T-cell (primary cell): ENCODE measurements around the gene HES3. TPM values are rescaled to one million over a fixed set of nuclear protein-coding genes. Genes with fewer than 3 reads are reported as not detected.

ENCODE experiments used
- ATAC-seq, 4 experiments: fragments of 200-7000 bp in 3 of 4; fragments of 150-1000 bp in 1 of 4; cut with Tn5 transposase; replicated peaks in 1 of 4; 1 replicate in 3 of 4; 2 replicates in 1 of 4; pipeline ENCODE4 v1.10.0; 2021; ENCODE audit warnings: moderate library complexity in 3 of 4, mild to moderate bottlenecking in 2 of 4, moderate number of reproducible peaks in 1 of 4
- CTCF ChIA-PET, 2 donors: fragments of 300-600 bp; sonication (Branson Sonifier 250); formaldehyde crosslinking; loops; one replicate each; lab custom pipeline; 2022; ENCODE audit warnings: antibody characterized with exemption in 2 of 2; lab: Charles Lee
- POLR2A ChIA-PET, 2 donors: fragments of 300-600 bp; sonication (Branson Sonifier 250); formaldehyde crosslinking; loops; one replicate each; lab custom pipeline; 2022; ENCODE audit warnings: antibody characterized with exemption in 2 of 2; lab: Charles Lee
- DNase-seq, 35 experiments: peaks; one replicate each; pipeline versions ENCODE4 v3.0.0 to v3.0.0-alpha.2; 2013 to 2023
- H3K27ac ChIP-seq: one replicate; pipeline ENCODE4 v1.5.1; 2013; ENCODE audit warnings: low read length
- H3K27me3 ChIP-seq, 2 experiments: replicated peaks in 1 of 2; 1 replicate in 1 of 2; 2 replicates in 1 of 2; pipeline versions ENCODE4 v1.6.1 to v1.7.0; 2013; ENCODE audit warnings: low read length in 1 of 2, mixed read lengths in 1 of 2; ENCODE audit not compliant: control insufficient read depth in 2 of 2, insufficient read depth in 2 of 2; ENCODE audit errors: extremely low read depth in 1 of 2
- H3K36me3 ChIP-seq, 2 donors: 1 replicate in 1 of 2; 2 replicates in 1 of 2; pipeline versions ENCODE4 v1.6.1 to v1.7.0; 2013; ENCODE audit warnings: low read length in 1 of 2; ENCODE audit not compliant: control insufficient read depth in 2 of 2, insufficient read depth in 1 of 2; ENCODE audit errors: extremely low read depth in 1 of 2
- H3K4me1 ChIP-seq, 2 experiments: 1 replicate in 1 of 2; 2 replicates in 1 of 2; pipeline versions ENCODE4 v1.6.1 to v1.7.0; 2013; ENCODE audit warnings: low read length in 2 of 2, mixed read lengths in 1 of 2; ENCODE audit not compliant: insufficient read depth in 2 of 2, control insufficient read depth in 1 of 2; ENCODE audit errors: extremely low read depth in 1 of 2
- H3K4me3 ChIP-seq, 2 donors: 1 replicate in 1 of 2; 2 replicates in 1 of 2; pipeline versions ENCODE4 v1.5.1 to v1.7.0; 2013; ENCODE audit warnings: mild to moderate bottlenecking in 2 of 2, low read length in 1 of 2, moderate library complexity in 1 of 2; ENCODE audit not compliant: control insufficient read depth in 1 of 2; ENCODE audit errors: extremely low read depth in 1 of 2
- H3K9me3 ChIP-seq: 2 replicates; pipeline ENCODE4 v1.7.0; 2013
- H3K27ac Mint-ChIP-seq, 2 donors: one replicate each; pipeline ENCODE4 v1.8.0; 2020 to 2021; ENCODE audit warnings: mild to moderate bottlenecking in 2 of 2, mixed read lengths in 2 of 2
- H3K27me3 Mint-ChIP-seq, 2 donors: one replicate each; pipeline ENCODE4 v1.8.0; 2021 to 2022; ENCODE audit warnings: mixed read lengths in 2 of 2
- H3K36me3 Mint-ChIP-seq: one replicate; pipeline ENCODE4 v1.8.0; 2021; ENCODE audit warnings: mixed read lengths
- H3K4me1 Mint-ChIP-seq, 3 donors: one replicate each; pipeline ENCODE4 v1.8.0; 2020 to 2022; ENCODE audit warnings: mixed read lengths in 3 of 3, mild to moderate bottlenecking in 1 of 3
- H3K4me3 Mint-ChIP-seq, 3 donors: one replicate each; pipeline ENCODE4 v1.8.0; 2020 to 2022; ENCODE audit warnings: mild to moderate bottlenecking in 3 of 3, mixed read lengths in 3 of 3, moderate library complexity in 3 of 3
- H3K9me3 Mint-ChIP-seq, 3 donors: one replicate each; pipeline ENCODE4 v1.8.0; 2020 to 2022; ENCODE audit warnings: mixed read lengths in 3 of 3
- WGBS: methylation state at CpG from one replicate; pipeline ENCODE4 v1.1.5; 2013; ENCODE audit warnings: missing lambda C conversion rate; ENCODE audit not compliant: insufficient coverage; 5-methylcytosine and 5-hydroxymethylcytosine counted together
- total RNA-seq, 35 experiments: library from RNA in 6 of 35; stranded (reverse) in 6 of 35; fragments of 120-200 nt in 1 of 35; gene quantifications; one replicate each; pipeline versions ENCODE4 v1.2.1 to v1.2.4 and lab custom pipeline; 2013 to 2026

The HES3 gene
- total RNA-seq, 5 donors from 2014 or later (not counting 1 experiment from before 2014, with no cell fraction given): not detected

DNA sequence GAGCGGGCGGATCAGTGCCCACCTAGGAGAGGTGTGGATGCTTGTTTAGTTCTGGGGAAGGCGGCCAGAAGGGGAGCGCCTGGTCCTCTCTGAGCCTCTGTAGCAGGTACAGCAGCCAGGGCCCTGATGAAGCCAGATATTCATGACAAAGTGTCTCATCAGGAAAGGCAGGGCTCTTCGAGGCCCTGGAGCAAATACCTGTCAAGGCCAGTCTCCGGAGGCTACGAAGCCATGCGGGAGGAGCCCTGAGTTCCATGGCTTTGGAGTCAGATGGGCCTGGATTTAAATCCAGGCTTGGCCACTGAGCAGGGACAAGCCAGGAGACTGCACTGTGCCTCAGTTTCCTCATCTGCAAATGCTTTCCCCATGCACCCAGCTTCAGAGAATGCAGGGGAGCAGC, 42.3 kb downstream of the HES3 start:
- H3K36me3 ChIP-seq: peaks cover 0 to 4% of the 10 kb centered on the region in 2 donors
- WGBS: 96% methylated on average over 6 of the region's 8 CpGs
- CTCF ChIA-PET: no interaction called here

DNA sequence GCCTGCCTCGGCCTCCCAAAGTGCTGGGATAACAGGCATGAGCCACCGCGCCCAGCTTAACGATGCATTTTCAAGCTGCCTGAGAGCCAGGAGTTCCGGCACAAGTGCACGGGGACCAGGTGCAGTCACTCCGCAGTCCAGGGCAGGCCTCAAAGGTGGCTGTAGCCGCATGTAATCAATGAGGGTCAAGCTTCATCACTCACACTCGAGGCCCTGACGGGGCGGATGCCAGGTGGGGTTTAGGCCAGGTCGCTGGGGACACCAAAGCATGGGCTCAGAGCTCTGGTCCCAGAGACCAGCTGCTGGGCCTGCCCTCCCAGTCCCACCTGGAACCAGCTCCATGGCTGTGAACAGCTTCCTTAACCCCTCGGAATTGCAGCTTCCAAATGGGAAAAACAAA, 43.0 kb downstream of the HES3 start:
- no peaks in the 10 kb centered on the region for H3K27me3 ChIP-seq
- Mint-ChIP-seq H3K4me3 (no peak overlapping the region), H3K27me3 (no peaks in the 10 kb centered on the region), H3K9me3 (no peaks in the 10 kb centered on the region), H3K4me1 (no peaks in the 10 kb centered on the region), H3K36me3 (no peaks in the 10 kb centered on the region), H3K27ac (no peak overlapping the region)
- no peak overlapping the region for H3K4me3 ChIP-seq
- H3K36me3 ChIP-seq: peaks cover 0 to 8% of the 10 kb centered on the region in 2 donors
- DNase-seq: no peak
- WGBS: 95% methylated on average over 13 of the region's 13 CpGs
- no peak overlapping the region for H3K27ac ChIP-seq
- ChIA-PET POLR2A (interaction anchor here in 1 of 2 donors (0.6 kb wide), 1 partner anchor 37 kb away, joined by 4 read pairs; no protein-coding TSS in a partner anchor), CTCF (no interaction called here)
- no peak for ATAC-seq
- peaks cover 0 to 20% of the 10 kb centered on the region in 2 experiments for H3K4me1 ChIP-seq
- no peaks in the 10 kb centered on the region for H3K9me3 ChIP-seq

More for the DNA sequence above, 42.3 kb downstream of the HES3 start:
- Mint-ChIP-seq H3K4me1 (no peaks in the 10 kb centered on the region), H3K27me3 (no peaks in the 10 kb centered on the region), H3K36me3 (no peaks in the 10 kb centered on the region), H3K4me3 (no peak overlapping the region), H3K27ac (no peak overlapping the region), H3K9me3 (no peaks in the 10 kb centered on the region)
- no peak overlapping the region for H3K4me3 ChIP-seq
- H3K27ac ChIP-seq: no peak overlapping the region
- no peaks in the 10 kb centered on the region for H3K27me3 ChIP-seq
- DNase-seq (no peak), ATAC-seq (no peak)
- peaks cover 0 to 16% of the 10 kb centered on the region in 2 experiments for H3K4me1 ChIP-seq
- H3K9me3 ChIP-seq: no peaks in the 10 kb centered on the region
- POLR2A ChIA-PET: no interaction called here

DNA sequence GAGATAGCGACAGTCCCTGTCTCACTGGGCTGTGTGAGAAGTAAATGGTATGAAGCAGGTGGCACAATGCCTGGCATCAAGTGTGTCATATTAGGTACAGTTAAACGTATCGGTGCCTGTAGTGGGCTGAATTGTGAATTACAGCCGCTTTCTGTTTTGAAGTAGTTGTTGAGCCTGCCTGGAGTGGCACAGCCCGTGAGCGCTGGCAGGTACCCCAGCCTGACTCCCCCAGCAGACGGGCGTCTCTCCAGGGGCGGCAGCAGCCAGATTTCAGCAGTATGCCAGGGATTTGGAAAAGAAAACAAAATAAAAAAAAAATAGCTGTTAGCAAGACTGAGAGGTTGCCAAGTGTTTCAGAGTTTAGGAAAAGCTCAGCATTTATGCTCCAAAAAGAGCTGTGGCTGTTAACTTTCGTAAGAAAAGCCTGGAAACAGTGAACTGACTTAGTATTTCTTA, 43.5 kb downstream of the HES3 start:
- Mint-ChIP-seq H3K36me3 (no peaks in the 10 kb centered on the region), H3K4me3 (no peak overlapping the region), H3K4me1 (no peaks in the 10 kb centered on the region), H3K27ac (no peak overlapping the region), H3K27me3 (no peaks in the 10 kb centered on the region), H3K9me3 (no peaks in the 10 kb centered on the region)
- Histone ChIP-seq H3K27me3 (no peaks in the 10 kb centered on the region), H3K27ac (no peak overlapping the region), H3K4me1 (peaks cover 0 to 20% of the 10 kb centered on the region in 2 experiments), H3K36me3 (peaks cover 0 to 8% of the 10 kb centered on the region in 2 donors), H3K4me3 (no peak overlapping the region), H3K9me3 (no peaks in the 10 kb centered on the region)
- POLR2A ChIA-PET: interaction anchor here (0.6 to 0.7 kb wide), 2 partner anchors 36 to 88 kb away, joined by 4 to 5 read pairs; no protein-coding TSS in a partner anchor
- ATAC-seq: no peak
- CTCF ChIA-PET: interaction anchor here in 1 of 2 donors (0.6 kb wide), 1 partner anchor 85 kb away, joined by 4 read pairs; no protein-coding TSS in a partner anchor
- no peak for DNase-seq
- WGBS: 99% methylated on average over 10 of the region's 10 CpGs

DNA sequence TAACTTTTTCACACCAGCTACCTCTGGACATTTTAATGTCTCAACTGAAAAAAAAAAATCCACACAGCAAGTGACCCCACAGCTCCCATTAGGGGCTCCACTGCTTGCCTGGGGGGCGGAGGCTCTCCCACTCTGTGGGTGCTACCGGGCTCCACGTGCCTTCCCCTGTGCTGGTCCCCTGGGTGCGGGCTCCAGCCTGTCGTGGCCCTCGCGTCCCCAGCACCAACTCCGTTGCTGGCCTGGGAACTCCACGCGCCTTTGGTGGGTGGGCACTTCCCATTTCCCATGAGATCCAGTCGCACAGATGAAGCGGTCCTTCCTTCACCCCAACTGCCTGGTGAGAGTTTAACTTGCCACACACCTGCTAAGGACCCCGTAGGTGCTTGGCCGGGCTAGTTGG, 44.0 kb downstream of the HES3 start:
- CTCF ChIA-PET: interaction anchor here in 1 of 2 donors (0.6 kb wide), 1 partner anchor 86 kb away, joined by 4 read pairs; no protein-coding TSS in a partner anchor
- no peak overlapping the region for H3K27ac Mint-ChIP-seq
- no peak for DNase-seq
- Histone ChIP-seq H3K9me3 (no peaks in the 10 kb centered on the region), H3K27ac (no peak overlapping the region), H3K36me3 (peaks cover 0 to 8% of the 10 kb centered on the region in 2 donors), H3K4me1 (peaks cover 0 to 20% of the 10 kb centered on the region in 2 experiments), H3K27me3 (no peaks in the 10 kb centered on the region), H3K4me3 (no peak overlapping the region)
- H3K4me1 Mint-ChIP-seq: no peaks in the 10 kb centered on the region
- WGBS: 93% methylated on average over 10 of the region's 14 CpGs
- no peaks in the 10 kb centered on the region for H3K27me3 Mint-ChIP-seq
- no peaks in the 10 kb centered on the region for H3K9me3 Mint-ChIP-seq
- no peak for ATAC-seq
- H3K36me3 Mint-ChIP-seq: peaks cover under 1% of the 10 kb centered on the region
- POLR2A ChIA-PET: interaction anchor here in 1 of 2 donors (0.7 kb wide), 1 partner anchor 87 kb away, joined by 5 read pairs; no protein-coding TSS in a partner anchor
- no peak overlapping the region for H3K4me3 Mint-ChIP-seq

DNA sequence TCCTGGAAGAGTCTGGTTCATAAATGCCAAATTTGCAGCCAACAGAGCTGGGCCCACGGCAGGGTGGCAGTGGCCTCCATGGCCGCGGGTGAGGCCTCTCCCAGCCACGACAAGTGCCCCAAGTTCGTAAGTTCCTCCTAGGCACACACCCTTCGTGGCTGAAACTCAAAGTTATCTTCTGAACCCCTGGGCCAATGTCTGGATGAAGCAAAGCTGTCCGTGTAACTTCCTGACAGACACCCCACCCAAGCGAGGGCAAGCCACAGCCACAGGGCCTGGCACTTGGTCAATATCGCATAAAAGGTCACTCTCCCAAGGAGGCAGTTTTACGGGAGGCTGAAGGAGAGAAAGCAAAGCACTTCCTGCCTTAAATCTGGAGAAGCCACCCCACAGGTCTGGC, 44.7 kb downstream of the HES3 start:
- Mint-ChIP-seq H3K27ac (no peak overlapping the region), H3K4me1 (no peaks in the 10 kb centered on the region), H3K36me3 (peaks cover 6% of the 10 kb centered on the region), H3K9me3 (no peaks in the 10 kb centered on the region), H3K27me3 (no peaks in the 10 kb centered on the region), H3K4me3 (no peak overlapping the region)
- DNase-seq (no peak), ATAC-seq (no peak)
- 85% methylated on average over 6 of the region's 10 CpGs for WGBS
- H3K27ac ChIP-seq: no peak overlapping the region
- H3K36me3 ChIP-seq: peaks cover 0 to 12% of the 10 kb centered on the region in 2 donors
- POLR2A ChIA-PET: no interaction called here
- no peaks in the 10 kb centered on the region for H3K27me3 ChIP-seq
- CTCF ChIA-PET: no interaction called here
- no peaks in the 10 kb centered on the region for H3K9me3 ChIP-seq
- H3K4me3 ChIP-seq: no peak overlapping the region
- H3K4me1 ChIP-seq: peaks cover 0 to 21% of the 10 kb centered on the region in 2 experiments

DNA sequence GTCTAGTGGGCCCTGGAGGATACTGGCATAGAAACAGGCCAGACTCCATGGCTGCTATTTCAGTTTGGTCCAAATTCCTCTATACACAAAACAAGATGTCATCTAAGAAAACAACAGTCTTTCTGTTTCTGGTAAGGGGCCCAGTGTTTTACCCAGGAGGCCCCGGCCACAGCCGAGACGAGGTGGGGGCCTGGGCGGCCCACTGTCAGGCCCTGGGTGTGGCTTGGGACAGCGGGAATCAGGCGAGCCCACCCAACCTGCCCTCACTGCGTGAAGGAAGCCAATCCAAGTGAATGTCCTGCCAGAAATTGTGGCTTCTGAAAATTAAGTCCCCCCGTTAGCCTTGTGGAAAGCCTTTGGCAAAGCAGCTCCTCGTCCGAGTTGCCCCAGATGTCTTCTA, 48.1 kb downstream of the HES3 start:
- peaks cover 12% of the 10 kb centered on the region for H3K36me3 Mint-ChIP-seq
- Histone ChIP-seq H3K9me3 (no peaks in the 10 kb centered on the region), H3K36me3 (peaks cover 0 to 12% of the 10 kb centered on the region in 2 donors), H3K27ac (no peak overlapping the region), H3K4me1 (peaks cover 0 to 42% of the 10 kb centered on the region in 2 experiments), H3K27me3 (no peaks in the 10 kb centered on the region), H3K4me3 (no peak overlapping the region)
- POLR2A ChIA-PET: no interaction called here
- no peak overlapping the region for H3K27ac Mint-ChIP-seq
- peaks cover 0 to 11% (median 0%) of the 10 kb centered on the region in 3 donors for H3K4me1 Mint-ChIP-seq
- H3K4me3 Mint-ChIP-seq: no peak overlapping the region
- ATAC-seq (no peak), DNase-seq (no peak)
- H3K27me3 Mint-ChIP-seq: no peaks in the 10 kb centered on the region
- 91% methylated on average over 10 of the region's 10 CpGs for WGBS
- CTCF ChIA-PET: no interaction called here
- no peaks in the 10 kb centered on the region for H3K9me3 Mint-ChIP-seq
